ENCODE results near the gene DENND1A.

The DENND1A gene

GRCh38 chr9:123654994-123655637 is 274.8 kb downstream of the DENND1A start:
- no peaks in the 10 kb centered on the region for H3K4me1 ChIP-seq (ENCODE audit: insufficient read depth, low read length, poor library complexity, severe bottlenecking)
- no peaks in the 10 kb centered on the region for H3K36me3 ChIP-seq (ENCODE audit: insufficient read depth, low read length)
- H3K79me2 ChIP-seq (ENCODE audit: insufficient read depth, low read length): no peaks in the 10 kb centered on the region
- H4K20me1 ChIP-seq (ENCODE audit: insufficient read depth, low read length, poor library complexity, severe bottlenecking): no peaks in the 10 kb centered on the region
- no peak overlapping the region for H3K4me2 ChIP-seq (ENCODE audit: low read depth, low read length, poor library complexity, severe bottlenecking)
- no peaks in the 10 kb centered on the region for H3F3A ChIP-seq (ENCODE audit: low read depth)
- no peaks in the 10 kb centered on the region for H3K27me3 ChIP-seq (ENCODE audit: insufficient read depth, low read length, poor library complexity, severe bottlenecking)
- TF ChIP-seq, protein P1, sequence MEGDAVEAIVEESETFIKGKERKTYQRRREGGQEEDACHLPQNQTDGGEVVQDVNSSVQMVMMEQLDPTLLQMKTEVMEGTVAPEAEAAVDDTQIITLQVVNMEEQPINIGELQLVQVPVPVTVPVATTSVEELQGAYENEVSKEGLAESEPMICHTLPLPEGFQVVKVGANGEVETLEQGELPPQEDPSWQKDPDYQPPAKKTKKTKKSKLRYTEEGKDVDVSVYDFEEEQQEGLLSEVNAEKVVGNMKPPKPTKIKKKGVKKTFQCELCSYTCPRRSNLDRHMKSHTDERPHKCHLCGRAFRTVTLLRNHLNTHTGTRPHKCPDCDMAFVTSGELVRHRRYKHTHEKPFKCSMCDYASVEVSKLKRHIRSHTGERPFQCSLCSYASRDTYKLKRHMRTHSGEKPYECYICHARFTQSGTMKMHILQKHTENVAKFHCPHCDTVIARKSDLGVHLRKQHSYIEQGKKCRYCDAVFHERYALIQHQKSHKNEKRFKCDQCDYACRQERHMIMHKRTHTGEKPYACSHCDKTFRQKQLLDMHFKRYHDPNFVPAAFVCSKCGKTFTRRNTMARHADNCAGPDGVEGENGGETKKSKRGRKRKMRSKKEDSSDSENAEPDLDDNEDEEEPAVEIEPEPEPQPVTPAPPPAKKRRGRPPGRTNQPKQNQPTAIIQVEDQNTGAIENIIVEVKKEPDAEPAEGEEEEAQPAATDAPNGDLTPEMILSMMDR (conservative IDR thresholded peaks at IDR 0.05; ENCODE audit: low read length): no peak
- no peak for TF ChIP-seq EZH2phosphoT487 (IDR thresholded peaks at IDR 0.05; ENCODE audit: borderline replicate concordance)
- no peak overlapping the region for H3K4me3 ChIP-seq (ENCODE audit: low read length, poor library complexity, severe bottlenecking)
- H3K9ac ChIP-seq (ENCODE audit: low read depth, low read length, poor library complexity, severe bottlenecking): no peak overlapping the region
- H3K9me2 ChIP-seq (replicated peaks; ENCODE audit: low read depth, low read length): no peaks in the 10 kb centered on the region
- H3K9me3 ChIP-seq (ENCODE audit: insufficient read depth, low read depth, low read length): no peaks in the 10 kb centered on the region
- no peak overlapping the region for H2AFZ ChIP-seq (ENCODE audit: low read length)

GRCh38 chr9:123654218-123654993 is 275.5 kb downstream of the DENND1A start:
- no peak overlapping the region for H3K4me3 ChIP-seq (ENCODE audit: low read length, poor library complexity, severe bottlenecking)
- H3K79me2 ChIP-seq (ENCODE audit: insufficient read depth, low read length): no peaks in the 10 kb centered on the region
- H3K9me2 ChIP-seq (replicated peaks; ENCODE audit: low read depth, low read length): no peaks in the 10 kb centered on the region
- no peaks in the 10 kb centered on the region for H3K27me3 ChIP-seq (ENCODE audit: insufficient read depth, low read length, poor library complexity, severe bottlenecking)
- no peaks in the 10 kb centered on the region for H3K4me1 ChIP-seq (ENCODE audit: insufficient read depth, low read length, poor library complexity, severe bottlenecking)
- no peaks in the 10 kb centered on the region for H3K36me3 ChIP-seq (ENCODE audit: insufficient read depth, low read length)
- H3F3A ChIP-seq (ENCODE audit: low read depth): no peaks in the 10 kb centered on the region
- no peaks in the 10 kb centered on the region for H3K9me3 ChIP-seq (ENCODE audit: insufficient read depth, low read depth, low read length)
- no peaks in the 10 kb centered on the region for H4K20me1 ChIP-seq (ENCODE audit: insufficient read depth, low read length, poor library complexity, severe bottlenecking)
- TF ChIP-seq, protein P1 (conservative IDR thresholded peaks at IDR 0.05; ENCODE audit: low read length): no peak
- TF ChIP-seq EZH2phosphoT487 (IDR thresholded peaks at IDR 0.05; ENCODE audit: borderline replicate concordance): no peak
- H3K4me2 ChIP-seq (ENCODE audit: low read depth, low read length, poor library complexity, severe bottlenecking): no peak overlapping the region
- H2AFZ ChIP-seq (ENCODE audit: low read length): no peak overlapping the region
- no peak overlapping the region for H3K9ac ChIP-seq (ENCODE audit: low read depth, low read length, poor library complexity, severe bottlenecking)

- Histone ChIP-seq H3K9me3 (ENCODE audit: insufficient read depth, low read depth, low read length) (no peaks in the 10 kb centered on the region), H3K27me3 (ENCODE audit: insufficient read depth, low read length, poor library complexity, severe bottlenecking) (no peaks in the 10 kb centered on the region), H4K20me1 (ENCODE audit: insufficient read depth, low read length, poor library complexity, severe bottlenecking) (no peaks in the 10 kb centered on the region), H3F3A (ENCODE audit: low read depth) (no peaks in the 10 kb centered on the region), H3K36me3 (ENCODE audit: insufficient read depth, low read length) (no peaks in the 10 kb centered on the region), H3K4me3 (ENCODE audit: low read length, poor library complexity, severe bottlenecking) (no peak overlapping the region), H3K4me1 (ENCODE audit: insufficient read depth, low read length, poor library complexity, severe bottlenecking) (no peaks in the 10 kb centered on the region), H3K79me2 (ENCODE audit: insufficient read depth, low read length) (no peaks in the 10 kb centered on the region), H3K9me2 (replicated peaks; ENCODE audit: low read depth, low read length) (no peaks in the 10 kb centered on the region), H3K9ac (ENCODE audit: low read depth, low read length, poor library complexity, severe bottlenecking) (no peak overlapping the region), H2AFZ (ENCODE audit: low read length) (no peak overlapping the region), H3K4me2 (ENCODE audit: low read depth, low read length, poor library complexity, severe bottlenecking) (no peak overlapping the region)
- no peak for TF ChIP-seq EZH2phosphoT487 (IDR thresholded peaks at IDR 0.05; ENCODE audit: borderline replicate concordance)
- TF ChIP-seq, protein P1 (conservative IDR thresholded peaks at IDR 0.05; ENCODE audit: low read length): no peak
These were observed 277.5 kb downstream of the DENND1A start for GRCh38 chr9:123652416-123652815.
